HG03135 (cell line): ENCODE data around the gene COL4A4.
"Not testable (repeated sequence)": the region's sequence is repeated elsewhere in the genome, so short reads cannot be mapped to it uniquely, and the experiment has no call there.

Source experiments
- ATAC-seq: cut with Tn5 transposase; IDR thresholded peaks from one replicate; pipeline ENCODE4 v1.9.1; 2021; ENCODE audit warnings: mild to moderate bottlenecking, moderate library complexity; ENCODE audit not compliant: unreplicated experiment

COL4A4 gene

GRCh38 chr2:227163998-227164762 is at the start of gene COL4A4, which contains the start of gene COL4A3:
Gene COL4A4 (minus strand): TSS chr2:227164205. CDS start chr2:227147483, 16,722 bp downstream.
Gene COL4A3 (plus strand): TSS chr2:227164624. CDS start chr2:227164727, 103 bp downstream.
- ATAC-seq = peak; percentile 46

- ATAC-seq = no peak
Observed at GRCh38 chr2:227207573-227207972, 43.6 kb upstream of the COL4A4 start.

- ATAC-seq = no peak
Observed at GRCh38 chr2:227206406-227206805, 42.4 kb upstream of the COL4A4 start.

- no peak for ATAC-seq
Observed at GRCh38 chr2:227205701-227206100, 41.7 kb upstream of the COL4A4 start.

- ATAC-seq = no peak
Observed at GRCh38 chr2:227204452-227204851, 40.4 kb upstream of the COL4A4 start.

DNA sequence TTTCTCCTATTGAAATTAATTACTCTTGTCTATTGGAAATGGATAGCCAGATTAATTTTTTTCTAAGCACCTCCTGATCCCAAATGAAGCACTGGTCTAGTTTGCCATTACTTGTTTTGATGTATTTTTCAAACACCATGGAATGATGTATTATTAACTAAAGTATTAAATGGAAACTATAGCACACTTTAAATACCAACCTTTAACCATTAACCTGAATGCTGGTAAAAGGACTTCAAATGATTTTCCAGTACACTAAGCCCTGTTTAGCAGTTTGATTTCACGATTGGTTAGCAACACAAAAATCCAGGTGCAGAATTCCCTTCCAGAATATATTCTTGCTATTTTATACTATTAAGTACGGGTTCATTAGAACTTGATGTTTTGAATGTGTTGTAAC is 37.8 kb upstream of the COL4A4 start:
- ATAC-seq = no peak

- no peak for ATAC-seq
Observed at GRCh38 chr2:227198866-227199265, 34.9 kb upstream of the COL4A4 start.

DNA sequence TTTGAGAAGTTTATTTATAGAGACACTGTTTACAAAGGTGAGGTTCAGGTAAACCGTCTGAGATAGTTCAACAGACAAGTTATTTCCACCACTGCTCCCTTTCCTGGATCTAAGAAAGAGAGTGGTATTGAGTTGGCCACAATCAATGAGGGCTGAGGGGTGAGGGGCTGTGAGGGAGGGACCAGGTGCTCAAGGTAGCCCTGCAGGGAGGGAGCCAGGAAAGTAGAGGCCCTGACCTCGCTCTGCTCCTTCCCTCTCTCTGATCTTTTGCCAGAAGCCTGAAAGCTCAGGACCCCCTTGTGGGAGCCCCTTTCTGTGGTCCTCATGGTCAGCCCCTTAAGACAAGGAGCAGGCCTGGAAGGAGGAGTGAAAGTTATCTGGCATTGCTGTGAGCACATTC is 30.2 kb upstream of the COL4A4 start:
- ATAC-seq = no peak

GRCh38 chr2:227192491-227192890 is 28.5 kb upstream of the COL4A4 start:
- no peak for ATAC-seq

DNA sequence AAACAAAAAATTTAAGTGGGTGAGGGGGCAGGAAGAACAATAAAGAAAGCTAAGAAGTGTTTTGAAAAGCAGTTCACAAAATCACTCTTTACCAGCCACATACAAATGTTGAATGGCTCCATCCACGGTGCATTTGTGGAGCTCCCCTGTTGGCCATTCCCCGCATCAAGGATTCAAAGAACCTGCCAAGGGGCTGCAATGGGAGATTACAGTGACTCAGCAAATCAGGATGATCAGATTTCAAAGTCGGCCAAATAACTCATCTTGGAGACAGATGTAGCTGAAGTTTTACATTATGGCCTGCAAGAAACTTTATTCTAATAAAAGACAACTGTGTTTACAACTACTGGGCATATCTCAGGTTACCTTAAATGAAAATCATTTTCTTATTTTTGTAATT is 27.4 kb upstream of the COL4A4 start:
- ATAC-seq = no peak

DNA sequence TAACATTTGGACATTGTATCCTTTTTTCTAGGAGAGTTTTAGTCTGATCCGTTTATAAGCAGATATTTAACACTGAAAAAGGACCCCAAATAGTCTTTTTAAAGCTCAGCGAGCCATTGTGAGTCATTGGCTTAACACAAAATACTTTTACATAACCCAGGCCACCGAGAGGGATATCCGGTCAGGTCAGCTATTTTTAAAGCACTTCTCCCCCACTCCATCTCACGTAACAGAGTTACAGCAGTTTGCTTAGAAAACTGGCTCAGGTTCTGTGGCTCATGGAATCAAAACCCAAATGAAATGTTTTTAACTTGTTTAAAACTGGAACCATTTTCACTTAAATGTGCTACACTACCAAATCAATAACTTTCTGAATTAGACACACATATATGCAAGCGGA is 24.3 kb upstream of the COL4A4 start:
- no peak for ATAC-seq

DNA sequence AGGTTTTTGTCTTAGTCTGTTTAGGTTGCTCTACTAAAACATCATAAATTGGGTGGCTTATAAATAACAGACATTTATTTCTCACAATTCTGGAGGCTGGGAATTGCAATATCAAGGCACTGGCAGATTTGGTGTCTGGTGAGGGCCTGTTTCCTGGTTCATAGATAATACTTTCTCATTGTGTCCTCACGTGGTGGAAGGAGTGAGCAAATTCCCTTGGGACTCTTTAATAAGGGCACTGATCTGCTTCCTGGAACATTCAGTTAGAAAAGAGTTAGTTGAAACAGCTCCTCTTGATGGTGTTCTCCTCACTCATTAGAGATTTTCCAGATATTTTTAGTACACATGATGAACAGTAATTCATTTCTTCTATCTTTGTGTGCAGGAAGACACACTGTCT is 22.7 kb upstream of the COL4A4 start:
- no peak for ATAC-seq

- no peak for ATAC-seq
Observed at GRCh38 chr2:227185615-227186232, 21.7 kb upstream of the COL4A4 start.

DNA sequence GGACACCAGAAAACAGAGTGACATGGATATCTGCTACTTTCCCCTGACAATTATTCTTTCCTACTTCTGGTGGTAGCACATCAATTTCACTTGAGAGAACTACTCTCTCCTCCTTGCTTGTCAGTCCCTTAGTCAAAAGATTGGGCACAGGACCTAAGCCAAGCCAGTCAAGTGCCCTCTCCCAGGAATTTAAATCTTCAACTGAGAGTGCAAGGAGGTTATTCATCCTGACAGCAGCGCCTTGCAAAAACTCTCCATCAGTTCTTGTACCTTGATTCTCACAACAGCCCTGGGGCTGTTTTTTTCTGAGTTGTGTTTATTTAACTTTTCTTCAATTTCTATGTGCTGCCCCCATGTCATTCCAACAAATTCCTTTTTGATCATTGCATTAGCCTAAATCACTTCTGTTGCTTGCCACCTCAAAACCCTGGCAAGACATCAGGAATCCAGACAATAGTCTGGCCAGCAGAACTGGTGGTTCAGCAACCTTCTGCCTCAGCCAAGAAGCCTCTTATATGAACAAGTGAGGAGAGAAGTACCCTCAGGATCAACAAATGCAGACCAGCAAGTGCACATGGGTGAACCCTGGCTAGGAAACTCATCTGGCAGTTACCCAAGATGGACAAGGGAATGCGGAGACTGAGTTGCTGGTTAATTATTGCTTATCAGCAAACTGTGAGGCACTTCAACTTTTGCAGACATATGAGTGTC is 19.8 kb upstream of the COL4A4 start:
- no peak for ATAC-seq

- no peak for ATAC-seq
Observed at GRCh38 chr2:227182765-227183164, 18.8 kb upstream of the COL4A4 start.

GRCh38 chr2:227180770-227181169 is 16.8 kb upstream of the COL4A4 start:
- no peak for ATAC-seq

GRCh38 chr2:227179988-227180685 is 16.1 kb upstream of the COL4A4 start:
- ATAC-seq = no peak

DNA sequence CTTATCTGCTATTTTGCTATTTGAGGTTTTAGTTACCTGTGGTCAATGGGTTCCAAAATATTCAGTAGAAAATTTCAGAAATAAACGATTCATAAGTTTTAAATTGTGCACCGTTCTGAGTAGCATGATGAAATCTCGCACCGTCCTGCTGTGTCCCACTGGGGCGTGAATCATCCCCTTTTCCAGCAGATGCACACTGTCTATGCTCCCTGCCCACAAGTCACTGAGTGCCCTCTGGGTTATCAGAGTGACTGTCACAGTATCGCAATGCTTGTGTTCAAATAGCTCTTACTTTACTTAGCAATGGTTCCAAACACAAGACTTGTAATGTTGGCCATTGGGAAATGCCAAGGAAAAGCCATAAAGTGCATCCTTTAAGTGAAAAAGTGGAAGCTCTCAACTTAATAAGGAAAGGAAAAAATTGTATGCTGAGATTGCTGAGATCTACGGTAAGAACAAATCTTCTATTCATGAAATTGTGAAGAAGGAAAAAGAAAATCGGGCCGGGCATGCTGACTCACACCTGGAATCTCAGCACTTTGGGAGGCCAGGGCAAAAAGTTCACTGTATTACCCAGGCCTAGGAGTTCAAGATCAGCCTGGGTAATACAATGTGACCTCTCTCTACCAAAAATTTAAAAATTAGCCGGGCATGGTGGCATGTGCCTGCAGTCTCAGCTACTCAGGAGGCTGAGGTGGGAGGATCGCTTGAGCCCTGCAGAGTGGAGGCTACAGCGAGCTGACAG is 13.8 kb upstream of the COL4A4 start:
- ATAC-seq = no peak

DNA sequence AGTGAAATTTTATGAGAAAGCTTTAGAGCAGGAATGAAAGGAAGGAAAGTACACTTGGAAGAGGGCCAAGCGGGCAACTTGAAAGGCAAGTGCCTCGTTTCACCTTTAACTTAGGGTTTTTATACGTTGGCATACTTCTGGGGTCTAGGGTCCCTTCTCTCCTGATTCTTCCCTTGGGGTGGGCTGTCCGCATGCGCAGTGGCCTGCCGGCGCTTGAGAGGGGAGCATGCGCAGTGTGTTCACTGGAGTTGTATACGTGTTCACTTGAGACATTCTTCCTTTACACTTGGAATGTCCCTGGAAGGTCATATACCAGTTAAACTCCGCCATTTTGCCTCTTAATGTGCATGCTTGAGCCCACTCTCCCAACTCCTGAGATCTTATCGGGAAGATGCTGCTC is 7.8 kb upstream of the COL4A4 start:
- not testable (repeated sequence) for ATAC-seq

DNA sequence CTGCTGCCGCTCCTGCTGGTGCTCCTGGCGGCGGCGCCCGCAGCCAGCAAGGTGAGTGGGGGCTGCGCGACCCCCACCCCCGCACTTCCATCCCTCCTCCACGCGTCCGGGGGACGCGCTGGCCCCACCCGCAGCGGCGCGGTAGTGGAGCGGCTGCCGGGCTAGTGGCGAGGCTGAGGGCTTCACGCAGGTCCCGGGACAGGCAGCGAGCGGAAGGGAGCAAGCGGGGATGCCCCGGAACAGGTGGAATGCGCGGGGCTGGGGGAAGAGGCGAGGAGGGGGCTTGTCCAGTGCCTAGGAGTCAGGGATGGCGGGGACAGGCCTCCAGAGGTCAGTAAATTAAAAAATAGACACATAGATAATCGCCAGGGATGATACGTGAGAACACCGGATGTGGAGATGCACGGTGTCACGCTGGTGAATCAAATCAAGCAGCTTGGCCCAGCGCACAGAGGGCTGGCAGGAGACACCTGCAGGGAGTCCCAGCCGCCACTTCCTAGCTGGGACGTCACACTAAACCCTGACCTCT is 822 bp upstream of the COL4A4 start:
- ATAC-seq = peak; percentile 64
